Nephron progenitor cell (in vitro differentiated cells): ENCODE results near the gene HRCT1.

Source experiments
- DNase-seq: peaks from one replicate; pipeline ENCODE4 v3.0.0; 2021
- H3K27ac Mint-ChIP-seq: 2 replicates; pipeline ENCODE4 v1.8.0; 2021; ENCODE audit warnings: mild to moderate bottlenecking, moderate library complexity, mixed read lengths
- H3K27me3 Mint-ChIP-seq: 2 replicates; pipeline ENCODE4 v1.8.0; 2021; ENCODE audit warnings: mild to moderate bottlenecking, low read depth, mixed read lengths; ENCODE audit not compliant: poor library complexity
- H3K36me3 Mint-ChIP-seq: 2 replicates; pipeline ENCODE4 v1.8.0; 2021; ENCODE audit warnings: low read depth, mixed read lengths
- H3K4me1 Mint-ChIP-seq: 2 replicates; pipeline ENCODE4 v1.8.0; 2021; ENCODE audit warnings: mixed read lengths
- H3K4me3 Mint-ChIP-seq: 2 replicates; pipeline ENCODE4 v1.8.0; 2021; ENCODE audit warnings: mild to moderate bottlenecking, moderate library complexity, mixed read lengths
- H3K9me3 Mint-ChIP-seq: 2 replicates; pipeline ENCODE4 v1.8.0; 2021; ENCODE audit warnings: mild to moderate bottlenecking, moderate library complexity, mixed read lengths
- TF ChIP-seq, protein P1 (sequence below): fragments of 200-600 bp; sonication (generic); IDR thresholded peaks from 2 replicates; pipeline ENCODE4 v1.5.0; 2021; ENCODE audit warnings: antibody characterized with exemption

HRCT1 gene

DNA sequence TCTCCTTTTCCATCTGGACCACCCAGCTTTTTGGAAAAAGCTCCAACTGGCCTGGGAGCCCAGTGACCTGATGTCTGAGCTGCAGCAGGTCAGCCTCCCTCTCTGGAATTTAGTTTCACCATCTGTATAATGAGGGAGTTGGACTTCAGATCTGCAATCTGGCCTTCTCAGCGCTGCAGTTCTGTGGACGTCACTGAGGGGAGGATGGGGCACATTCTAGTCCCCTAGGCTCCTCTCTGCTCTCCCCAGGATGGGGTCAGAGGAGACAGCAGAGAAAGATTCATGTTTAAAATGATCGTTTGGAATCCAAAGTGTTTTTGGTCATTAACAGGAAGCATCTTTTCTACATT, 46.0 kb upstream of the HRCT1 start:
- H3K27me3 Mint-ChIP-seq = peaks cover 20% of the 10 kb centered on the region
- no peak overlapping the region for H3K27ac Mint-ChIP-seq
- TF ChIP-seq, protein P1, sequence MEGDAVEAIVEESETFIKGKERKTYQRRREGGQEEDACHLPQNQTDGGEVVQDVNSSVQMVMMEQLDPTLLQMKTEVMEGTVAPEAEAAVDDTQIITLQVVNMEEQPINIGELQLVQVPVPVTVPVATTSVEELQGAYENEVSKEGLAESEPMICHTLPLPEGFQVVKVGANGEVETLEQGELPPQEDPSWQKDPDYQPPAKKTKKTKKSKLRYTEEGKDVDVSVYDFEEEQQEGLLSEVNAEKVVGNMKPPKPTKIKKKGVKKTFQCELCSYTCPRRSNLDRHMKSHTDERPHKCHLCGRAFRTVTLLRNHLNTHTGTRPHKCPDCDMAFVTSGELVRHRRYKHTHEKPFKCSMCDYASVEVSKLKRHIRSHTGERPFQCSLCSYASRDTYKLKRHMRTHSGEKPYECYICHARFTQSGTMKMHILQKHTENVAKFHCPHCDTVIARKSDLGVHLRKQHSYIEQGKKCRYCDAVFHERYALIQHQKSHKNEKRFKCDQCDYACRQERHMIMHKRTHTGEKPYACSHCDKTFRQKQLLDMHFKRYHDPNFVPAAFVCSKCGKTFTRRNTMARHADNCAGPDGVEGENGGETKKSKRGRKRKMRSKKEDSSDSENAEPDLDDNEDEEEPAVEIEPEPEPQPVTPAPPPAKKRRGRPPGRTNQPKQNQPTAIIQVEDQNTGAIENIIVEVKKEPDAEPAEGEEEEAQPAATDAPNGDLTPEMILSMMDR = no peak
- DNase-seq = no peak
- peaks cover 5% of the 10 kb centered on the region for H3K4me1 Mint-ChIP-seq
- no peaks in the 10 kb centered on the region for H3K36me3 Mint-ChIP-seq
- H3K9me3 Mint-ChIP-seq = no peaks in the 10 kb centered on the region
- H3K4me3 Mint-ChIP-seq = no peak overlapping the region

DNA sequence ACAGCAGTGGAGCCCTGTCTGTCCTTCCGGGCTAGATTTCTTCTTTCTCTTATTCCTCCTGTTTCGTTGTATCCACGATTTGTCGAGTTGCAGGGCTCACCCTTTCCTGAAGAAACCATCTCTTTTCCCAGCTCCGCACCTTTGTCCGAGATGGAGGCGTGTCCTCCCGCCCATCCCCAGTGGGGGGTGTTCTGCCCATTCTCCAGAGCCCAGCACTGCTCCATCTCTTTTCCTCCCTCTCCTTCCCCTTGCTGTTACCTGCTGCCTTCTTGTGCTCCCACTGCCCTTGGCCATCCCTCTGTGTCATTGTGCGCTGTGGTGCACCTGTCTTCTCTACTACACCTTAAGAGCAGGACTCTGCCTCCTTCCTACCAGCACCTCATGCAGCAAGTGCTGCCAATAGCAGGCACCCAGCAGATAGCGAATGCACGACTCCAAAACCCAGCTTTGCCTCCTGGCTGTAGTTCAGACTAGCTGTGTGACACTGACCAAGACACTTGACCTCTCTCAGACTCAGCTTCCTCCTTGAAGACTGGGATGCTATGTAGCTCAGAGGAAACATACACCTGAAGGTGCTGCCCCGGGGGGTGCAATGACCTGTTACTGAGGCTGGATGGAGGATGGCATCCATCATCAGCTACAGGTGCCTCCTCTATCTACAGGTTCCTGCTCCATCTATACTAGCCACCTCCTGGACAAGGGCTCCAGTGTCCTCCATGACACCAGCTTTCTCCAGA, 44.7 kb upstream of the HRCT1 start:
- H3K9me3 Mint-ChIP-seq = no peaks in the 10 kb centered on the region
- H3K27ac Mint-ChIP-seq = no peak overlapping the region
- peaks cover 20% of the 10 kb centered on the region for H3K27me3 Mint-ChIP-seq
- H3K4me3 Mint-ChIP-seq = no peak overlapping the region
- H3K36me3 Mint-ChIP-seq = no peaks in the 10 kb centered on the region
- H3K4me1 Mint-ChIP-seq = peaks cover 5% of the 10 kb centered on the region
- DNase-seq = no peak
- TF ChIP-seq, protein P1 = no peak

DNA sequence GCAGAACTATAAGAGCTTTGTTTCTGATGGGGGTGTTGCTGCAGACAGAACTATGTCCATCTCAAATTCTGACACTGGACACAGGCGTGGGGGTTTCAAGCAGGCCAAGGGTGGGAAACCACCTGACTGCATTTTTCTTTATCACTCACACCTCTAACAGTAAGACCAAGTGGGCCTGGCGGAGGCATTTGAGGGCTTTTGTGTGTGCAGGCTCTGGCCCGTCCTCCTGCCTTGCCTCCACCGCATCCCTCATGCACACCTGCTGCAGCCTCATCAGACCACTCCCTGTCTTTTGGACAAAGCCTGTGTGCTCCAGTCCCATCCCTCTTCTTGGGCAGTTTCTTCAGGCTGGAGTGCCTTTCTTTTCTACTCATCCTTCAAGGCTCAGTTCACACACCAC, 43.7 kb upstream of the HRCT1 start:
- no peak for DNase-seq
- Mint-ChIP-seq H3K36me3 (no peaks in the 10 kb centered on the region), H3K9me3 (no peaks in the 10 kb centered on the region), H3K27me3 (peaks cover 20% of the 10 kb centered on the region), H3K27ac (no peak overlapping the region), H3K4me1 (peaks cover 5% of the 10 kb centered on the region), H3K4me3 (no peak overlapping the region)
- TF ChIP-seq, protein P1 = no peak

DNA sequence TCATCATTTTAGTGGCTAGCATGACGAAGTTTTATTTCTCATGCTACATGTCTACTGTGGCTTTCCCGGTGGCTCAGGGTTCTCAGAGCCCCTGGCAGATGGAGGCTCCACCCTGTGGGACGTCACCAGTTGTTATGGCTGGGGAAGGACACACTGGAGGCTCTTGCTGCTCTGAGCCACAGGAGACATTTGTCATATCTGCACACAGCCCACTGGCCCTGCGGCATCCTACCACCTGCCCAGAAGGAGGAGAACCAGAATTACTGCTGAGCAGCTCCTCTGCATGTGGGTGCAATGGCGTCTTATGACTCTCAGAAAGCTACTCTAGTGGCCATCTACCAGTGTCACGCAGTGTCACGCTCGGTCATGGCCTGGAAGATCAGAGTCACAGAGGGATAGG, 42.4 kb upstream of the HRCT1 start:
- no peak for DNase-seq
- TF ChIP-seq, protein P1 = no peak
- H3K4me3 Mint-ChIP-seq = no peak overlapping the region
- H3K27ac Mint-ChIP-seq = no peak overlapping the region
- no peaks in the 10 kb centered on the region for H3K9me3 Mint-ChIP-seq
- peaks cover 20% of the 10 kb centered on the region for H3K27me3 Mint-ChIP-seq
- H3K36me3 Mint-ChIP-seq = no peaks in the 10 kb centered on the region
- peaks cover 5% of the 10 kb centered on the region for H3K4me1 Mint-ChIP-seq

DNA sequence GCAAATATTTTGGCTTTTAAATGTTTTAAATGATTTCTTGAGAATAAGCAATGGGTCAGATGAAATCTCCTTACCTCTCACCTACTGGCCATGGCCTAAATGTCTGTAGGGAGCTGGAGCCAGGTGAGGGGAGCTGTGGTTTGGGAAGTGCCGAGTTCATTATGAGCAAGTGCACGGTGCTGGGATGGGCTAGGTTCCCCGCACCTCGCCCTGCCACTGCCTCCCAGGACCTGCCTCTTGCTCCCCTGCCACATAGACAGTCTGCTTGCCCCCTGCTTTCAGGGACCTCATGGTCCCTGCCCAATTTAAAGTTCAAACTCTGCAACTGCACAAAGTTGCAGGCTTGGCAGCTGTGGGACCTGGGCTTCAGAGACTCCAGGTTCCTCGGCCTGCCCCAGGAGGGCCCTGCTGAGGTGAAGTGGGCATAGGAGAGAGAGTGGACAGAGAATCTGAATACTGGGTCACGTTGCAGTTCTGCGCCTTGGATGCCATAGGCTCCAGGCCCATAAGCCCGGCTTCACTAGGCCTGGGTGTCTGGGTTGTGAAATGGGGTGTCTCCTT, 41.2 kb upstream of the HRCT1 start:
- no peak for DNase-seq
- Mint-ChIP-seq H3K27ac (no peak overlapping the region), H3K36me3 (no peaks in the 10 kb centered on the region), H3K4me1 (peaks cover 5% of the 10 kb centered on the region), H3K27me3 (peaks cover 23% of the 10 kb centered on the region), H3K4me3 (no peak overlapping the region), H3K9me3 (no peaks in the 10 kb centered on the region)
- TF ChIP-seq, protein P1 = no peak

DNA sequence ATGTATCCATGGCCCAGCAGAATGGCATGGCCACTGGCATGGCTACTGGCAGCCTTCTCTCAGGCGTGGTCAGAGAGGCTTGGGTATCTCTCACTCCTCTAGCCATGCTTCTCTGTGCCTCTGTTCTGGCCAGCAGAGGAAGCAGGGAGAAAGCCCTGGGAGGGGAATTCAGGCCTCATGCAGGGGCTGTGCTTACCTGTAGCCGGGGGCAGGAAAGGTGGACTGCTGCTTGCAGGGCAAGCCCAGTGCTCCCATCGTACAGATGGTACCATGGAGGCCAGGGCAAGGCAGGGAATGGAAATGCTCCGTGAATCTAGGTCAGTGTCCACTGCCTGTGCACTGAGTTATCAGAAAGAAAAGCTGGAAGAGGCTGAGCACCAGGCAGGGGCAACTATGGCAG, 38.5 kb upstream of the HRCT1 start:
- TF ChIP-seq, protein P1 = no peak
- no peaks in the 10 kb centered on the region for H3K36me3 Mint-ChIP-seq
- H3K4me3 Mint-ChIP-seq = no peak overlapping the region
- no peaks in the 10 kb centered on the region for H3K9me3 Mint-ChIP-seq
- DNase-seq = no peak
- H3K4me1 Mint-ChIP-seq = peaks cover 5% of the 10 kb centered on the region
- peaks cover 10% of the 10 kb centered on the region for H3K27me3 Mint-ChIP-seq
- no peak overlapping the region for H3K27ac Mint-ChIP-seq
